Measurements from ENCODE around the gene DENND2A. TPM values are rescaled to one million over a fixed set of nuclear protein-coding genes. Genes with fewer than 3 reads are reported as not detected.

The DENND2A gene
- total RNA-seq, 2 experiments from 2014 or later: not detected

DNA sequence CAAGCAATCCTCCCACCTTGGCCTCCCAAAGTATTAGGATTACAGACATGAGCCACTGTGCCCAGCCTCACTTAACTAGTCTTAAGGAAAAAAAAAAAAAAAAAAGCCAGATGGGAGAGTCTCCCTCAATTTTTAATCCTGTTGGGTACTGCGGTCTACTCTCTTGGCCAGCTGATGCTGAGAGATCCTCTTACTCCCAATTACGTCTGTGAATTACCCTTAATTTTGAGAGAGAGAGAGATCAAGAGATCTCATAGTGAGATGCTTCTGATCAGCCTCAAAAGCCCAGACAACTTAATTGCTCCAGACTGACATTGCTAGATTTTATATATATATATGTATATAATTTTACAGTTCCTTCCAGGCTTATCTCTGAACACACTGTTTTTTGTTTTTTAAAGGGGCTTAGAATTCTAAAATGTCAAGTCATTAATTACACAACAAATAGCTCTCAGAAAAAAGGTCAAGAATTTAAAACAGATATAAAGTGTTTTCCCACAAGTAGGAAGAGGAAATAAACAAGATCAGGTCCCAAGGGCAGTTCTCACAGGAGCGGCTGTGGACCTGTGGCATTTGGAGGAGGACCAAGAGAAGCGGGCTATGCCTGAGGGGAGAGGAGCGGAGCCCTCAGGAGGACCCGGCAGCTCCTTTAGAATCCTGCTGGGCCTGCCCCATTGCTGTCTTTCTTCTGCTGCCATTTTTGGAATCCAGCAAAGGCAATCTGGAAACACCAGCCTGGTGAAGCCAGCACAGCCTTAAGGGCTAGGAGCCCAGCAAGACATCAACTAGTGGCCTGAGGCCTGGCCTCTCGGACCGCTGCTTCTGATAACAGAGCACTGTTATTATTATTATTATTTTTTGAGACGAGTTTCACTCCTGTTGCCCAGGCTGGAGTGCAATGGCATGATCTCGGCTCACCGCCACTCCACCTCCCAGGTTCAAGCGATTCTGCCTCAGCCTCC lies 30.1 kb downstream of the DENND2A start:
- ATAC-seq (no peak), DNase-seq (no peak)
- H3K4me3 Mint-ChIP-seq: no peak overlapping the region
- H3K4me1 Mint-ChIP-seq: no peaks in the 10 kb centered on the region
- H3K9me3 Mint-ChIP-seq (ENCODE audit: low read depth): no peaks in the 10 kb centered on the region
- no peak overlapping the region for H3K27ac Mint-ChIP-seq
- POLR2A ChIA-PET: no interaction called here
- CTCF ChIA-PET: interaction anchor here (0.8 kb wide), 1 partner anchor 15 kb away, joined by 4 read pairs; no protein-coding TSS in a partner anchor
- H3K36me3 Mint-ChIP-seq (ENCODE audit: low read depth): no peaks in the 10 kb centered on the region
- H3K27me3 Mint-ChIP-seq: peaks cover 2% of the 10 kb centered on the region
- intact Hi-C loops (cut with DNase I, micrococcal nuclease): no loop called here

DNA sequence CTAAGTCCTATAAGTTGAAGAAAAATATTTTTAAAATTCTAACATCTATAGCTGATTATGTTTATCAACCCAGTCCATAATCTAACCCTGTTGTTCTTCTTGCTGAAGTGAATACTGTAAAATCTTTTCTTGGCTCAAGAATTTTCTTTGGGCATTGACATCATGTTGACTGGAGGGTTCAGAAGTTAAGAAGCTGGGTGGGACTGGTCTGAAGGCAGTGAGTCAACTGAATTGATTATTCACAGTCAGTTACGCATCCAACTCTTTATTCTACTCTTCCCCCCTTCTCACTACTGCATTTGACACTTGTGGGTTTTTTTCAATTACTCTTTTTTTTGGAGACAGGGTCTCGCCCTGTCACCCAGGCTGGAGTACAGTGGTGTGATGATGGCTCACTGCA lies 31.0 kb downstream of the DENND2A start:
- Mint-ChIP-seq H3K36me3 (ENCODE audit: low read depth) (no peaks in the 10 kb centered on the region), H3K4me1 (no peaks in the 10 kb centered on the region), H3K27me3 (peaks cover 2% of the 10 kb centered on the region), H3K4me3 (no peak overlapping the region), H3K27ac (no peak overlapping the region), H3K9me3 (ENCODE audit: low read depth) (no peaks in the 10 kb centered on the region)
- ChIA-PET POLR2A (no interaction called here), CTCF (interaction anchor here (0.8 kb wide), 1 partner anchor 14 kb away, joined by 4 read pairs; no protein-coding TSS in a partner anchor)
- DNase-seq: no peak
- intact Hi-C loops (cut with DNase I, micrococcal nuclease): no loop called here
- no peak for ATAC-seq

DNA sequence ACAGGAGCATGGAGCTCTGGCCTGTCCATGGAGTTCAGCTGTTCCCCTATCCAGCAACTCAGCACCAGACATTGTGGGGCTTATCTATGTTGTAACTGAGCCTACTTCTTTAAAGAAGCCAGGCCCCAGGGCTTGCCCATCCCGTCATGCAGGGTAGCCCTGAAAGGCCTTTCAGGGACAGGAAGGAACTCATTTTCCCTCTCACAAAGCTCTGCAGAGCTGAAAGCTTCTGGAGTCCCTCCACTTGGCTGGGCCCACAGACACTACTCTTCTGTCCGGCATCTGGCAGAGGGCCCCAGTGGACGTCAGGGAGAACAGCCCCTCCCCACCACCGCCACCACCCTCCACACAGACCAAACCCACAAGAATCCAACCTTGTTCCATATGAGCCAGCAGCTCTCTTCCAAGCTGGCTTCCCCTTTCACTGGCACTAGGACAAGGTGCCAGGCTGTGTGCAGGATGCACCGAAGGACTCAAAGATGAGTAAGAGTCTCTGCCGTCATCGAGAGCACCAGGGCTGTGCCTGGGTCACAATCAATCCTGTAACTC lies 33.1 kb downstream of the DENND2A start:
- ChIA-PET CTCF (interaction anchor here (0.7 to 1.0 kb wide), 2 partner anchors 11 to 1214 kb away, joined by 3 read pairs; no protein-coding TSS in a partner anchor), POLR2A (no interaction called here)
- DNase-seq: no peak
- H3K27ac Mint-ChIP-seq: no peak overlapping the region
- intact Hi-C loops (cut with DNase I, micrococcal nuclease): no loop called here
- H3K36me3 Mint-ChIP-seq (ENCODE audit: low read depth): no peaks in the 10 kb centered on the region
- H3K4me1 Mint-ChIP-seq: no peaks in the 10 kb centered on the region
- peaks cover 2% of the 10 kb centered on the region for H3K27me3 Mint-ChIP-seq
- H3K4me3 Mint-ChIP-seq: no peak overlapping the region
- ATAC-seq: no peak
- no peaks in the 10 kb centered on the region for H3K9me3 Mint-ChIP-seq (ENCODE audit: low read depth)

DNA sequence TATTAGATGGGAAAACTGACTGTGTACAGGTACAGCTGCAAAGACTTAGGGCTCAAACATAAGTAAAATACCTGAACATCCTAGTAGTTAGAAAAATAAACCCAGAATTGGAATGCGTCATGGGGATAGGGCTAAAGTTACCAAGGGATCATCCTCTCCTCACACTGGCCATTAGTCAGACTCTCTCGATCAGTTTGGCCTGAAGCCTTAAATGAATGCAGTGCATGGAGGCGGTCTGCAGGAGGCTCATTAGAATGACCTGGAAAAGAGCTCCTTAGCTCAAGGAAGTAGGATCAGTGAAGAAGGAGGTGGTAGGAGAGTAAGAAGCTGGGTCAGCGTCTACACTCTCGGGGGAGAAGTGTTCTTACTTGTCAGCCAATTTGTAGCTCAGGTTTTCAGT lies 35.3 kb downstream of the DENND2A start:
- POLR2A ChIA-PET: no interaction called here
- Mint-ChIP-seq H3K36me3 (ENCODE audit: low read depth) (no peaks in the 10 kb centered on the region), H3K27ac (no peak overlapping the region), H3K4me1 (no peaks in the 10 kb centered on the region), H3K27me3 (peaks cover 2% of the 10 kb centered on the region), H3K9me3 (ENCODE audit: low read depth) (no peaks in the 10 kb centered on the region), H3K4me3 (no peak overlapping the region)
- CTCF ChIA-PET: interaction anchor here (0.6 kb wide), 1 partner anchor 98 kb away, joined by 4 read pairs; no protein-coding TSS in a partner anchor
- intact Hi-C loops (cut with DNase I, micrococcal nuclease): no loop called here
- ATAC-seq: no peak
- DNase-seq: no peak

DNA sequence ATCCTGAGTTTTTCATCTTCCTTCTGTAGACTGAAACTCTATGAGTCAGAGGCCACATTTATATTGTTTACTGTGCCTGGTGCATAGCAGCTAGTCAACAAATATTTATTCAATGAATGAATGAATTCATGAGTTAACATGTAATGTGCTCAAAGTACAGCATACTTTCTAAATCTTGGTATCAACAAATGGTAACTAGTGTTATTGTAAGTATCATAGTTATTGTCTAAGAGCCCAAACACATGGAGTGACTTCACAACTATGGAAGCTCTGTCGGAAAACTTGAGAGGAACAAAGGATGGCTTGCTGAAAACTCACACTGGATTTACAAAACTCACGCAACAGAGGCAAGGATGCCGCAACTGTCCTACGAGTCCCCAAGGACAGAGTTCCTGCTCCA lies 35.9 kb downstream of the DENND2A start:
- intact Hi-C loops (cut with DNase I, micrococcal nuclease): no loop called here
- ChIA-PET POLR2A (no interaction called here), CTCF (interaction anchor here (0.6 kb wide), 1 partner anchor 98 kb away, joined by 4 read pairs; no protein-coding TSS in a partner anchor)
- no peak overlapping the region for H3K4me3 Mint-ChIP-seq
- DNase-seq (no peak), ATAC-seq (no peak)
- no peaks in the 10 kb centered on the region for H3K4me1 Mint-ChIP-seq
- peaks cover 2% of the 10 kb centered on the region for H3K27me3 Mint-ChIP-seq
- no peak overlapping the region for H3K27ac Mint-ChIP-seq
- H3K9me3 Mint-ChIP-seq (ENCODE audit: low read depth): no peaks in the 10 kb centered on the region
- no peaks in the 10 kb centered on the region for H3K36me3 Mint-ChIP-seq (ENCODE audit: low read depth)

DNA sequence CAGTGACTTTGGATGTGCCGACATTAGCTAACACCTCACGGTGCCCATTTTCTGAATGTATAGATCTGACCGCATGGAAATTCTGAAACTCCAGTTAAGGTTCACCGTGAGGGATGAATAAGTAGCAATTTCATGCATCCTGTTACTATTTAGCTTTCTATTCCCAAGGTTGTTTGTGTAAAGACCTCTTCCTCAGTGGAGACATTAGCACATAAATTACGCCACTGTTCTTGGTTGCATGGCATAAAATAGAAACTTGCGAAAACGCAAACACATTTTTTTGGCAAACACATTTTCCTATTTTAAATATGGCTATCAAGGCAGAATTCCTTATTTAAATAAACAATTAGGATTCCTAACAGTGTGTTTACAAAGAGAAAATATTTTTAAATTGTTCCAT lies 36.5 kb downstream of the DENND2A start:
- no peaks in the 10 kb centered on the region for H3K4me1 Mint-ChIP-seq
- DNase-seq (no peak), ATAC-seq (no peak)
- CTCF ChIA-PET: no interaction called here
- intact Hi-C loops (cut with DNase I, micrococcal nuclease): no loop called here
- H3K36me3 Mint-ChIP-seq (ENCODE audit: low read depth): no peaks in the 10 kb centered on the region
- H3K27ac Mint-ChIP-seq: no peak overlapping the region
- H3K9me3 Mint-ChIP-seq (ENCODE audit: low read depth): no peaks in the 10 kb centered on the region
- POLR2A ChIA-PET: no interaction called here
- H3K4me3 Mint-ChIP-seq: no peak overlapping the region
- peaks cover 2% of the 10 kb centered on the region for H3K27me3 Mint-ChIP-seq

DNA sequence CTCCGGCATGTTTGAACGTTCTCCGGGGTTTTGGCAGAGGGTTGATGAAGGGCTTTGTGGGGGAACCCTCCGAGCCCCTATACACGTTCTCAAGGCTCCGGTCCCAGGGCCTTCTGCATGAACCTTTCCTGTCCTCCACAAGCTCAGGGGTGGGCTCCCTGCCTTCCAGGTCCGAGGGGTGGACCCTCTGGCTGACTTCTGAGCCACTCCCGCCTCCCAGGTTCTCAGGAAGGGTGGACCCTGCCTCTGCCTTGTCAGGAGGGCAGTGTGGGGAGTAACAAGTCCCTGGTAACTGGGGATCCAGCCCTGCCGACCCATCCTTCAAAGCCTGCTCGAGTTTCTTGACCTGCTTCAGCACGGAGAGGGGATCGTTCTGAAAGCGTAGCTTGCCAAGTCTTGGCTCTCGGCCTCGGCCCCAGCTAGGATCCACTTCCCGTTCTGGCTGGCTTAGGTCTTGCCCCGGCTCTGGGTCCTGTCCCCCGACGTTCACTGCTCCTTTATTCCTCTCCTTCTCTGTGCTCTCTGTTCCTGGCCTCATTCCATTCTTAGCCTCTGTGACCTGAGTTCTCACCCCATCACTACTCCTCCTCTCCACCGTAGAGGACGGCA lies 38.9 kb downstream of the DENND2A start:
- ATAC-seq: no peak
- intact Hi-C loops (cut with DNase I, micrococcal nuclease): no loop called here

DNA sequence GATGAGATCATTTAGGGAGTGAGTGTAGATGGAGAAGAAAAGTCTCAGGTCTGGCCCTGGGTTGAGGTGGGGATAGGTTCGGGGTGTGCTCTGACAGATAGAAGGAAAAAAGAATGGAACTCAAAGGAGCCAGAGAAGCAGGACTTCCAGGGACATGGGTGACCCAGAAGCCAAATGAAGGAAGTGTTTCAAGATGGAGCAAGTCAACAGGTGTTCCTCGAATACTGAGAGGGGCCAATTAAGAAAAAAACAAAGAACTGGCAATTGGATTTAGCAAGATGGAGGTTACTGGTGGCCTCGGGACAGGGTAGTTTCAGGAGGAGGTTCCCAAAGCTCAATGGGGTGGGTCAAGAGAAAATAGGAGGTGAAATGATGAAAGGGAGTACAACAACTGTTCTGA lies 40.3 kb downstream of the DENND2A start:
- intact Hi-C loops (cut with DNase I, micrococcal nuclease): no loop called here
- Mint-ChIP-seq H3K4me3 (no peak overlapping the region), H3K27ac (no peak overlapping the region), H3K36me3 (ENCODE audit: low read depth) (no peaks in the 10 kb centered on the region), H3K4me1 (no peaks in the 10 kb centered on the region), H3K27me3 (peaks cover 2% of the 10 kb centered on the region), H3K9me3 (ENCODE audit: low read depth) (no peaks in the 10 kb centered on the region)
- DNase-seq (no peak), ATAC-seq (no peak)
- ChIA-PET CTCF (no interaction called here), POLR2A (no interaction called here)

More for the DNA sequence above, 38.9 kb downstream of the DENND2A start:
- Mint-ChIP-seq H3K27me3 (peaks cover 2% of the 10 kb centered on the region), H3K4me3 (no peak overlapping the region), H3K27ac (no peak overlapping the region), H3K36me3 (ENCODE audit: low read depth) (no peaks in the 10 kb centered on the region), H3K9me3 (ENCODE audit: low read depth) (no peaks in the 10 kb centered on the region), H3K4me1 (no peaks in the 10 kb centered on the region)
- ChIA-PET CTCF (no interaction called here), POLR2A (no interaction called here)
- DNase-seq: no peak

DNA sequence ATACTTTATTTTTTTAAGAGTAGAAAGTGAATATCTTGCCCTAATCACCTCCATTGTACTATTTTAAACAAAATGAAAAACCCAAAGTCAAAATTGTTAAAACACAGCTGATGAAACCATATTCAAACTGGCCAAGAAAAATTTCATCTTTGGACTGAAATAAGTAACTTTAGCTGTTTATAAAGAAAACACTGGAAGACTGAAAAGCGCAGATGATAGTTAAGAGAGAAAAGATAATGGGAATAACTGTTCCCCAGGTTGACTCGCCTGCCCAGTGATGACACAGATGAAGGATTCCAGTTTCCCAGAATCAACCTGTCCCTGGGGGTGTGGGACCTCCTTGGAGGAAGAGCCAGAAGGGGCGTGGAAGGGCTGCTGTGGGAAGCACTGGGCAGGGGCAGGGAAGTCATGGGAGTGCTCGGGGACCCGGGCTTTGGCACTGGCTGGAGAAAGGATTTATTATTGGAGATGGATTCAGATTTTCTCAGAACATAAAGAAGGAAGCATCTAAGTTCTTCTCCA lies 43.1 kb downstream of the DENND2A start:
- Mint-ChIP-seq H3K36me3 (ENCODE audit: low read depth) (no peaks in the 10 kb centered on the region), H3K27ac (no peak overlapping the region), H3K4me3 (no peak overlapping the region), H3K27me3 (peaks cover 5% of the 10 kb centered on the region), H3K4me1 (peaks cover 3% of the 10 kb centered on the region), H3K9me3 (ENCODE audit: low read depth) (no peaks in the 10 kb centered on the region)
- DNase-seq (no peak), ATAC-seq (no peak)
- ChIA-PET CTCF (interaction anchor here (0.6 kb wide), 1 partner anchor 458 kb away, joined by 3 read pairs; no protein-coding TSS in a partner anchor), POLR2A (no interaction called here)
- intact Hi-C loops (cut with DNase I, micrococcal nuclease): no loop called here

DNA sequence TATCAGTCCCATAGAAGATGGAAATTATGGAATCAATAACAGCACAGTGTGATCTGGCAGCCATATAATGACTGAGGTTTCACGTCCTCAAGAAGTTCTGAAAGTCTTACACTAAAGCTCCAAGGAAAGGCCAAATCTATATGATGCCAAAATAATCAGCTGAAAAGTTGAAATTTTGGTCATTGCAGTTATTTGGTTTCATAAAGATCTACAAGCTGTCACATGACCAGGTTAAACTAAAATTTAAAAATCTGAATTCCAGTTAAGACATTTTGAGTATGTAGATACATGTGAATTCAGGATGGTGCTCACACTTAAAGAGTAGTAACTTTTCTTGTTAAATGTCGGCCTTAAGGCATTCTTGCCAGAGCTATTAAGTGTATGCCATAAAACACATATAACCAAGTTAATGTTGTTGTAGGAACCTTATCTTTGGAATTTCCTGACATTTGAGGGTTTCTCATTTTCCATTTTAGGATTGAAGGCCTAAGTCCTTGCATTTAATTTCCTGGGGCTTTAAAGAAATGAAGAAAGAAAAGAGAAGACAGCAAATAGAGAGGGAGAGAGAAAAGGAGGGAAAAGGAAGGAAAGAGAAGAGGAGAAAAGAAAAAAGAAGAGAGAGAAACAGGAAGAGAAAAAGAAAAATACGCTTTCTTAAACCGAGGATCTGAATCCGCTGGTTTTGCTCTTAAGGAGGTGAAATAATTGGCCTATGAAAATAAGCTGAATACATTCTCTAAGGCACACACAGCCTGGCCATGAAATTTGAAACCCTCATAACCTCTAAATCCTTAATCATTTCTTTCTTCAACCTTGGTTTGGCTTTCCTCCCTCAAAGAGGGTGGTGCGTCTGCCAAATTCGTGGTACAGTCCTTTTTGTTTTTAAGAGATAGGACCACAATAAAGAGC lies 43.8 kb downstream of the DENND2A start:
- Mint-ChIP-seq H3K9me3 (ENCODE audit: low read depth) (no peaks in the 10 kb centered on the region), H3K27me3 (peaks cover 5% of the 10 kb centered on the region), H3K4me3 (no peak overlapping the region), H3K27ac (no peak overlapping the region), H3K4me1 (peaks cover 3% of the 10 kb centered on the region), H3K36me3 (ENCODE audit: low read depth) (no peaks in the 10 kb centered on the region)
- intact Hi-C loops (cut with DNase I, micrococcal nuclease): no loop called here
- POLR2A ChIA-PET: no interaction called here
- ATAC-seq (no peak), DNase-seq (no peak)
- CTCF ChIA-PET: interaction anchor here (0.6 to 0.8 kb wide), 2 partner anchors 29 to 459 kb away, joined by 3 read pairs; no protein-coding TSS in a partner anchor
